Measurements from ENCODE around the gene TMEM108. TPM values are rescaled to one million over a fixed set of nuclear protein-coding genes. Genes with fewer than 3 reads are reported as not detected.
"Not testable (repeated sequence)": the region's sequence is repeated elsewhere in the genome, so short reads cannot be mapped to it uniquely, and the experiment has no call there.

The TMEM108 gene
- total RNA-seq, 1 experiment from 2014 or later: not detected

DNA sequence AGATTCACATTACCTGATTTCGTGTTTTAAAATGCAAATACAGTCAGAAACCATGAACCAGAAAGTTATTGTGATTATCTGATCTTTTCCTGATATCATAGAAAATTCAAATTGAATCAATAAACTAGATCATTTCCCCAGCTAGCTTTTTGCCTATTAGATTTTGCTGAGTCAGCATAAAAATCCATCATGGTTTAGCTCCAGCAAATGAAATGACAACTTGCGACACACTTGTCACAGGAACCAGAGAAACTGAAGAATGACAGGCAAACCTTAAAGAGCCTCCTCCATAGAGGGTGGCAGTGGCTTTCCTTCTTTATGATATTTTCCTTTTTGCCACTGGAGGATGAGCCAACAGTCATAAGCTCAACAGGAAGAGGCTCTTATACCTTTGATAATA is 30.6 kb upstream of the TMEM108 start:
- Mint-ChIP-seq H3K27ac (ENCODE audit: unreplicated experiment) (no peak overlapping the region), H3K9me3 (ENCODE audit: unreplicated experiment) (peaks cover 23% of the 10 kb centered on the region), H3K27me3 (ENCODE audit: insufficient read depth, unreplicated experiment) (peaks cover 2% of the 10 kb centered on the region), H3K4me1 (ENCODE audit: low read depth, unreplicated experiment) (no peaks in the 10 kb centered on the region), H3K36me3 (ENCODE audit: insufficient read depth, unreplicated experiment) (no peaks in the 10 kb centered on the region), H3K4me3 (ENCODE audit: unreplicated experiment) (no peak overlapping the region)
- H3K4me1 ChIP-seq: no peaks in the 10 kb centered on the region
- BruUV-seq (replicated peaks): no TSS peak
- intact Hi-C loops (cut with micrococcal nuclease; ENCODE audit: unreplicated experiment): no loop called here
- no peaks in the 10 kb centered on the region for H3K27me3 ChIP-seq (replicated peaks; ENCODE audit: control insufficient read depth, insufficient read depth, low read length)
- no peaks in the 10 kb centered on the region for H3K9me3 ChIP-seq
- ChIA-PET CTCF (no interaction called here), POLR2A (no interaction called here)
- no peak overlapping the region for H3K4me3 ChIP-seq (ENCODE audit: low read depth, low read length)
- TF ChIP-seq, protein P1, sequence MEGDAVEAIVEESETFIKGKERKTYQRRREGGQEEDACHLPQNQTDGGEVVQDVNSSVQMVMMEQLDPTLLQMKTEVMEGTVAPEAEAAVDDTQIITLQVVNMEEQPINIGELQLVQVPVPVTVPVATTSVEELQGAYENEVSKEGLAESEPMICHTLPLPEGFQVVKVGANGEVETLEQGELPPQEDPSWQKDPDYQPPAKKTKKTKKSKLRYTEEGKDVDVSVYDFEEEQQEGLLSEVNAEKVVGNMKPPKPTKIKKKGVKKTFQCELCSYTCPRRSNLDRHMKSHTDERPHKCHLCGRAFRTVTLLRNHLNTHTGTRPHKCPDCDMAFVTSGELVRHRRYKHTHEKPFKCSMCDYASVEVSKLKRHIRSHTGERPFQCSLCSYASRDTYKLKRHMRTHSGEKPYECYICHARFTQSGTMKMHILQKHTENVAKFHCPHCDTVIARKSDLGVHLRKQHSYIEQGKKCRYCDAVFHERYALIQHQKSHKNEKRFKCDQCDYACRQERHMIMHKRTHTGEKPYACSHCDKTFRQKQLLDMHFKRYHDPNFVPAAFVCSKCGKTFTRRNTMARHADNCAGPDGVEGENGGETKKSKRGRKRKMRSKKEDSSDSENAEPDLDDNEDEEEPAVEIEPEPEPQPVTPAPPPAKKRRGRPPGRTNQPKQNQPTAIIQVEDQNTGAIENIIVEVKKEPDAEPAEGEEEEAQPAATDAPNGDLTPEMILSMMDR (IDR thresholded peaks at IDR 0.05; ENCODE audit: insufficient read depth in 1 of 2, low read depth in 1 of 2, low read length in 1 of 2, severe bottlenecking in 1 of 2, unreplicated experiment in 1 of 2): no peak
- DNase-seq: no peak
- no peaks in the 10 kb centered on the region for H3K36me3 ChIP-seq (ENCODE audit: control insufficient read depth, insufficient read depth, low read length)

DNA sequence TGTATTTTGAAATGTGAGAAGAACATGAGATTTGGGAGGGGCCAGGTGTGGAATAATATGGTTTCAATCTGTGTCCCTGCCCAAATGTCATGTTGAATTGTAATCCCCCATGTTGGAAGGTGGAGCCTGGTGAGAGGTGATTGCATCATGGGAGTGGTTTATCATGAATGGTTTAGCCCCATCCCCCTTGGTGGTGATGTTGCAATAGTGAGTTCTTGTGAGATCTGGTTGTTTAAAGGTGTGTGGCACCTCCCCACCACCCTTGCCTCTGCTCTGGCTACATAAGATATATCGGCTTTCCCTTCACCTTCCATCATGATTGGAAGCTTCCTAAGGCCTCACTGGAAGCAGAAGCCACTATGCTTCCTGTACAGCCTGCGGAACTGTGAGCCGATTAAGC is 23.9 kb upstream of the TMEM108 start:
- no peak for DNase-seq
- intact Hi-C loops (cut with micrococcal nuclease; ENCODE audit: unreplicated experiment): no loop called here
- H3K36me3 Mint-ChIP-seq (ENCODE audit: insufficient read depth, unreplicated experiment): no peaks in the 10 kb centered on the region
- H3K27me3 ChIP-seq (replicated peaks; ENCODE audit: control insufficient read depth, insufficient read depth, low read length): no peaks in the 10 kb centered on the region
- H3K9me3 ChIP-seq: no peaks in the 10 kb centered on the region
- H3K27ac Mint-ChIP-seq (ENCODE audit: unreplicated experiment): no peak overlapping the region
- H3K36me3 ChIP-seq (ENCODE audit: control insufficient read depth, insufficient read depth, low read length): no peaks in the 10 kb centered on the region
- no peak overlapping the region for H3K4me3 ChIP-seq (ENCODE audit: low read depth, low read length)
- POLR2A ChIA-PET: no interaction called here
- no TSS peak for BruUV-seq (replicated peaks)
- H3K4me1 Mint-ChIP-seq (ENCODE audit: low read depth, unreplicated experiment): no peaks in the 10 kb centered on the region
- no peaks in the 10 kb centered on the region for H3K27me3 Mint-ChIP-seq (ENCODE audit: insufficient read depth, unreplicated experiment)
- no peak overlapping the region for H3K4me3 Mint-ChIP-seq (ENCODE audit: unreplicated experiment)
- H3K9me3 Mint-ChIP-seq (ENCODE audit: unreplicated experiment): peaks cover 19% of the 10 kb centered on the region
- CTCF ChIA-PET: no interaction called here
- no peaks in the 10 kb centered on the region for H3K4me1 ChIP-seq
- TF ChIP-seq, protein P1 (IDR thresholded peaks at IDR 0.05; ENCODE audit: insufficient read depth in 1 of 2, low read depth in 1 of 2, low read length in 1 of 2, severe bottlenecking in 1 of 2, unreplicated experiment in 1 of 2): no peak

DNA sequence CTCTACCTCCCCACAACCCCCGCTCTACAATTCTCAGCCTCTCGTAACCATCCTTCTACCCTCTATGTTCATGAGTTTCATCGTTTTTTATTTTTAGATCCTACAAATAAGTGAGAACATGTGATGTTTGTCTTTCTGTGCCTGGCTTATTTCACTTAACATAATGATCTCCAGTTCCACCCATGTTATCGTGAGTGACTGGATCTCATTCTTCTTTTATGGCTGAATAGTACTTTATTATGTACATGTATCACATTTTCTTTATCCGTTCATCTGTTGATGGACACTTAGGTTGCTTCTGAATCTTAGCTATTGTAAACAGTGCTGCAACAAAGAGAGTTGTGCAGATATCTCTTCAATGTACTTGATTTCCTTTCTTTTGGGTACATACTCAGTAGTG is 22.6 kb upstream of the TMEM108 start:
- H3K9me3 ChIP-seq; CTCF ChIA-PET; intact Hi-C loops (cut with micrococcal nuclease; ENCODE audit: unreplicated experiment); H3K36me3 ChIP-seq (ENCODE audit: control insufficient read depth, insufficient read depth, low read length); H3K4me3 ChIP-seq (ENCODE audit: low read depth, low read length); POLR2A ChIA-PET; DNase-seq; H3K4me1 Mint-ChIP-seq (ENCODE audit: low read depth, unreplicated experiment); H3K27ac Mint-ChIP-seq (ENCODE audit: unreplicated experiment); H3K36me3 Mint-ChIP-seq (ENCODE audit: insufficient read depth, unreplicated experiment); H3K4me3 Mint-ChIP-seq (ENCODE audit: unreplicated experiment); H3K27me3 Mint-ChIP-seq (ENCODE audit: insufficient read depth, unreplicated experiment); BruUV-seq (replicated peaks); H3K27me3 ChIP-seq (replicated peaks; ENCODE audit: control insufficient read depth, insufficient read depth, low read length); H3K4me1 ChIP-seq: not testable (repeated sequence)
- H3K9me3 Mint-ChIP-seq (ENCODE audit: unreplicated experiment): peaks cover 11% of the 10 kb centered on the region

DNA sequence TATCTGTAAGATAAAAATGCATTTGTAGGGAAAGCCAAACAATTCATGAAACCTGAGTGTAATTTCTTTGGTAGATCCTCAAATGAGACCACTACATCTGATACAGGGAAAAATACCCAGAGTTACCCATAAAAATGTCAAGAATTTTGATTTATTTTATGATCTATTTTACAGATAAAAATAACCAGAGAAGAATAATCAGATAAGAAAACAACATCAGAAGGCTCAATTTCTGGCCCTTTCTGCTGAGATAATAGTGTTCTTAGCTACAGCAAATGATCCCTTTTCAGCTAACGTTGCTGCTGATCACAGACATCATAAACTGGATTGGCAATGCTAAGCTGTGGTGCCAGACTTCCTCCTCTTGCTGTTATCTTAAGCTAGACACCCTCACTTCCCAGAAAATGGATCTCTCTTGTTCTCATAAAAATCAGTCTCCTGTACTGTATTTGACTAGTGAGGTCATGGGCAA is 21.3 kb upstream of the TMEM108 start:
- no peaks in the 10 kb centered on the region for H3K9me3 ChIP-seq
- H3K9me3 Mint-ChIP-seq (ENCODE audit: unreplicated experiment): peaks cover 9% of the 10 kb centered on the region
- H3K4me3 Mint-ChIP-seq (ENCODE audit: unreplicated experiment): no peak overlapping the region
- TF ChIP-seq, protein P1 (IDR thresholded peaks at IDR 0.05; ENCODE audit: insufficient read depth in 1 of 2, low read depth in 1 of 2, low read length in 1 of 2, severe bottlenecking in 1 of 2, unreplicated experiment in 1 of 2): no peak
- H3K27me3 ChIP-seq (replicated peaks; ENCODE audit: control insufficient read depth, insufficient read depth, low read length): no peaks in the 10 kb centered on the region
- ChIA-PET CTCF (no interaction called here), POLR2A (no interaction called here)
- no peaks in the 10 kb centered on the region for H3K27me3 Mint-ChIP-seq (ENCODE audit: insufficient read depth, unreplicated experiment)
- intact Hi-C loops (cut with micrococcal nuclease; ENCODE audit: unreplicated experiment): no loop called here
- H3K36me3 Mint-ChIP-seq (ENCODE audit: insufficient read depth, unreplicated experiment): no peaks in the 10 kb centered on the region
- DNase-seq: no peak
- no peaks in the 10 kb centered on the region for H3K36me3 ChIP-seq (ENCODE audit: control insufficient read depth, insufficient read depth, low read length)
- H3K4me3 ChIP-seq (ENCODE audit: low read depth, low read length): no peak overlapping the region
- no peak overlapping the region for H3K27ac Mint-ChIP-seq (ENCODE audit: unreplicated experiment)
- H3K4me1 Mint-ChIP-seq (ENCODE audit: low read depth, unreplicated experiment): no peaks in the 10 kb centered on the region
- no TSS peak for BruUV-seq (replicated peaks)
- H3K4me1 ChIP-seq: no peaks in the 10 kb centered on the region

Measured in Caco-2 (cell line).